ENCODE data around the gene KIFAP3.

- no peak for TF ChIP-seq CTCF (IDR thresholded peaks at IDR 0.05)
- TF ChIP-seq POLR2AphosphoS5 (IDR thresholded peaks at IDR 0.05; ENCODE audit: low read depth, low read length), result no peak
- TF ChIP-seq SIN3A (IDR thresholded peaks at IDR 0.05; ENCODE audit: borderline replicate concordance, insufficient read depth, low read depth, low read length), result no peak
- TF ChIP-seq REST (IDR thresholded peaks at IDR 0.05; ENCODE audit: insufficient read depth in 1 of 2, low read depth in 2 of 2, low read length in 1 of 2), result no peak
Observed at GRCh38 chr1:169882039-169882511, 192.4 kb downstream of the KIFAP3 start.
